DND-41 (cell line): ENCODE results near the gene PHF20.

Experiments
- ATAC-seq: fragments of 200-7000 bp; cut with Tn5 transposase; 3 replicates; pipeline ENCODE4 v1.9.1; 2021; ENCODE audit warnings: low read depth; ENCODE audit not compliant: insufficient read depth
- DNase-seq: peaks from one replicate; pipeline ENCODE4 v3.0.0-alpha.2; 2020
- H2AFZ ChIP-seq: 2 replicates; pipeline ENCODE4 v1.6.0; 2012; ENCODE audit warnings: low read depth, low read length
- H3K27ac ChIP-seq: 2 replicates; pipeline ENCODE4 v1.5.1; 2012; ENCODE audit warnings: low read length, inconsistent platforms
- H3K27me3 ChIP-seq: fragments of 200-600 bp; sonication (generic); 2 replicates; pipeline ENCODE4 v1.6.0; 2012; ENCODE audit warnings: low read length, mild to moderate bottlenecking, inconsistent platforms; ENCODE audit not compliant: insufficient read depth, poor library complexity
- H3K36me3 ChIP-seq: 2 replicates; pipeline ENCODE4 v1.5.1; 2012; ENCODE audit warnings: low read length, inconsistent platforms; ENCODE audit not compliant: insufficient read depth
- H3K4me1 ChIP-seq: 2 replicates; pipeline ENCODE4 v1.5.1; 2012; ENCODE audit warnings: mild to moderate bottlenecking, low read length; ENCODE audit not compliant: insufficient read depth
- H3K4me2 ChIP-seq: 2 replicates; pipeline ENCODE4 v1.6.0; 2012; ENCODE audit warnings: mild to moderate bottlenecking, moderate library complexity, low read length, inconsistent platforms; ENCODE audit not compliant: insufficient read depth
- H3K4me3 ChIP-seq, 2 experiments: fragments of 200-600 bp in 1 of 2; shearing (Covaris generic) in 1 of 2; 2 replicates each; pipeline ENCODE4 v1.5.1; 2012 to 2016; ENCODE audit warnings: inconsistent platforms in 2 of 2, low read length in 2 of 2, mild to moderate bottlenecking in 2 of 2, low read depth in 1 of 2, moderate library complexity in 1 of 2
- H3K79me2 ChIP-seq: 2 replicates; pipeline ENCODE4 v1.6.0; 2012; ENCODE audit warnings: low read length, inconsistent platforms; ENCODE audit not compliant: insufficient read depth
- H3K9ac ChIP-seq: 2 replicates; pipeline ENCODE4 v1.6.0; 2012; ENCODE audit warnings: low read depth, mild to moderate bottlenecking, inconsistent platforms, low read length, moderate library complexity
- H3K9me3 ChIP-seq: 2 replicates; pipeline ENCODE4 v1.5.1; 2012; ENCODE audit warnings: low read length, moderate library complexity, mild to moderate bottlenecking, inconsistent platforms; ENCODE audit not compliant: insufficient read depth, severe bottlenecking
- H4K20me1 ChIP-seq: 2 replicates; pipeline ENCODE4 v1.6.0; 2012; ENCODE audit warnings: low read length; ENCODE audit not compliant: insufficient read depth
- CTCF ChIP-seq: IDR thresholded peaks from 2 replicates; pipeline ENCODE4 v1.5.1; 2012; ENCODE audit warnings: borderline replicate concordance, low read length, moderate library complexity, mild to moderate bottlenecking; ENCODE audit not compliant: poor library complexity, severe bottlenecking; ENCODE audit errors: extremely low read depth
- EZH2 ChIP-seq: IDR thresholded peaks from 3 replicates; pipeline ENCODE4 v1.6.1; 2012; ENCODE audit warnings: borderline replicate concordance, low read depth, mild to moderate bottlenecking, moderate library complexity, low read length, inconsistent platforms; ENCODE audit not compliant: severe bottlenecking

The PHF20 gene

GRCh38 chr20:35870541-35871258 is 98.9 kb downstream of the PHF20 start:
- Histone ChIP-seq H3K9ac (no peak overlapping the region), H3K4me2 (no peak overlapping the region), H3K27me3 (no peaks in the 10 kb centered on the region), H3K4me1 (no peaks in the 10 kb centered on the region), H4K20me1 (no peaks in the 10 kb centered on the region), H3K4me3 (no peak overlapping the region), H3K79me2 (no peaks in the 10 kb centered on the region), H3K9me3 (no peaks in the 10 kb centered on the region), H2AFZ (no peak overlapping the region), H3K27ac (no peak overlapping the region), H3K36me3 (peaks cover 37% of the 10 kb centered on the region)
- TF ChIP-seq CTCF (no peak), EZH2 (no peak)
- ATAC-seq (no peak), DNase-seq (no peak)

GRCh38 chr20:35871259-35871771 is 99.5 kb downstream of the PHF20 start:
- Histone ChIP-seq H3K4me2 (no peak overlapping the region), H4K20me1 (no peaks in the 10 kb centered on the region), H3K4me1 (no peaks in the 10 kb centered on the region), H3K79me2 (no peaks in the 10 kb centered on the region), H3K27me3 (no peaks in the 10 kb centered on the region), H3K27ac (no peak overlapping the region), H3K4me3 (no peak overlapping the region), H3K9me3 (no peaks in the 10 kb centered on the region), H3K9ac (no peak overlapping the region), H3K36me3 (peaks cover 40% of the 10 kb centered on the region), H2AFZ (no peak overlapping the region)
- ATAC-seq (no peak), DNase-seq (no peak)
- TF ChIP-seq EZH2 (no peak), CTCF (no peak)

GRCh38 chr20:35876033-35876320 is 104.2 kb downstream of the PHF20 start:
- no peak overlapping the region for H2AFZ ChIP-seq

More at GRCh38 chr20:35876033-35876320, 104.2 kb downstream of the PHF20 start:
- Histone ChIP-seq H3K9ac (no peak overlapping the region), H4K20me1 (peaks cover 2% of the 10 kb centered on the region; the same call in 1 of the 2 replicates), H3K9me3 (no peaks in the 10 kb centered on the region), H3K79me2 (peaks cover 4% of the 10 kb centered on the region; the same call in 1 of the 2 replicates), H3K4me3 (no peak overlapping the region), H3K27ac (no peak overlapping the region), H3K4me1 (no peaks in the 10 kb centered on the region), H3K36me3 (peaks cover 42% of the 10 kb centered on the region; the same call in 1 of the 2 replicates), H3K4me2 (no peak overlapping the region), H3K27me3 (no peaks in the 10 kb centered on the region)
- TF ChIP-seq EZH2, result no peak
- TF ChIP-seq CTCF, result no peak
- DNase-seq, result no peak
- no peak for ATAC-seq
